SH-SY5Y (cell line): ENCODE results near the gene NCOA3.

Experiments
- GATA2 ChIP-seq: IDR thresholded peaks from 2 replicates; pipeline ENCODE4 v1.6.1; 2011; ENCODE audit warnings: mild to moderate bottlenecking, low read depth, low read length
- GATA3 ChIP-seq: IDR thresholded peaks from 2 replicates; pipeline ENCODE4 v1.6.1; 2011; ENCODE audit warnings: low read depth, mild to moderate bottlenecking, low read length, moderate library complexity

DNA sequence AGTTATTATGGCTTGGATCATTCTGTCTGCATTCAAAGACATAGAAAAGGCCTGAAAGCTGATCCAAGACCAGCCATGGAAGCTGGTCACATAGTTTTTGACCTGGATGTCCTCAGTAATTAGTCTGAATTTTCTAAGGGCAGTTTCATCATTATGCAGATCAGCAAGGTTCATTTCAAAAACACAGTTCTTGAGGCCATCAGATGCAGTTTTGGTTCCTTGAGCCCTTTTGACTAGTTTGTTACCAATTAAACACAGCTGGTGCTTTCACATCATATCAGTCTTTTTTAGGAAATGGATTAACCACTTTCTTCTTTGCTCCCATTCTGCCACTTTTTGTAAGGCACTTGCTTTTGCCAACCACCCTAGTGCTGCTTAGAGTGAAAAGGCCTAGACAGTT is 129.4 kb downstream of the NCOA3 start:
- TF ChIP-seq GATA3 (no peak), GATA2 (no peak)
